ENCODE measurements around the gene ZFYVE9. TPM values are rescaled to one million over a fixed set of nuclear protein-coding genes. Genes with fewer than 3 reads are reported as not detected.

Gene ZFYVE9
- total and polyA plus RNA-seq, 11 donors: 3.6 to 19.2 (median 16.7) TPM

DNA sequence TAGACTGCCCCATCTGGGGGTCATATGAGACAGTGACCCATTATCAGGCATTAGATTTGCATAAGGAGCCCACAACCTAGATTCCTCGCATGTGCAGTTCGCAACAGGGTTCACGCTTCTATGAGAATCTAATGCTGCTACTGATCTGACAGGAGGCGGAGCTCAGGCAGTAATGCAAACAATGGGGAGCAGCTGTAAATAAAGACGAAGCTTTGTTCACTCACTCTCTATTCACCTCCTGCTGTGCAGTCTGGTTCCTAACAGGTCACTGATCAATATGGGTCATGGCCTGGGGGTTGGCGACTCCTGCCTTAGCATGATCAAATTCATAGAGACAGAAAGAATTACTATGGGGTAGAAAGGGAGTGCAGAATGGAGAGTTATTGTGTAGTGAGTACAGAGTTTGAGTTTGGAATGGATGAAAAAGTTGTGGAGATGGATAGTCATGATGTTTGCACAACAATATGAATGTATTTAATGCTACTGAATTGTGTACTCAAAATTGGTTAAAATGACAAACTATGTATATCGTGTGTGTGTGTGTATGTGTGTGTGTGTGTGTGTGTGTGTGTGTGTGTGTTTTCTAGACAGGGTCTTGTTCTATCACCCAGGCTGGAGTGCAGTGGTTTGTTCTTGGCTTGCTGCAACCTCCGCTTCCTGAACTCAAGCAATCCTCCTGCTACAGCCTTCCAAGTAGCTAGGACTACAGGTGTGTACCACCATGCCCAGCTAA lies 43.6 kb upstream of the ZFYVE9 start:
- no peaks in the 10 kb centered on the region for H3K27me3 ChIP-seq
- no peak for TF ChIP-seq POLR2A (IDR thresholded peaks at IDR 0.05)
- TF ChIP-seq, protein P1, sequence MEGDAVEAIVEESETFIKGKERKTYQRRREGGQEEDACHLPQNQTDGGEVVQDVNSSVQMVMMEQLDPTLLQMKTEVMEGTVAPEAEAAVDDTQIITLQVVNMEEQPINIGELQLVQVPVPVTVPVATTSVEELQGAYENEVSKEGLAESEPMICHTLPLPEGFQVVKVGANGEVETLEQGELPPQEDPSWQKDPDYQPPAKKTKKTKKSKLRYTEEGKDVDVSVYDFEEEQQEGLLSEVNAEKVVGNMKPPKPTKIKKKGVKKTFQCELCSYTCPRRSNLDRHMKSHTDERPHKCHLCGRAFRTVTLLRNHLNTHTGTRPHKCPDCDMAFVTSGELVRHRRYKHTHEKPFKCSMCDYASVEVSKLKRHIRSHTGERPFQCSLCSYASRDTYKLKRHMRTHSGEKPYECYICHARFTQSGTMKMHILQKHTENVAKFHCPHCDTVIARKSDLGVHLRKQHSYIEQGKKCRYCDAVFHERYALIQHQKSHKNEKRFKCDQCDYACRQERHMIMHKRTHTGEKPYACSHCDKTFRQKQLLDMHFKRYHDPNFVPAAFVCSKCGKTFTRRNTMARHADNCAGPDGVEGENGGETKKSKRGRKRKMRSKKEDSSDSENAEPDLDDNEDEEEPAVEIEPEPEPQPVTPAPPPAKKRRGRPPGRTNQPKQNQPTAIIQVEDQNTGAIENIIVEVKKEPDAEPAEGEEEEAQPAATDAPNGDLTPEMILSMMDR (IDR thresholded peaks at IDR 0.05): no peak
- 69 to 76% (median 71%) methylated on average over 8 of the region's 8 CpGs for WGBS, 4 donors
- H3K4me1 ChIP-seq: no peaks in the 10 kb centered on the region
- no peaks in the 10 kb centered on the region for H3K9me3 ChIP-seq
- intact Hi-C loops (cut with DNase I): no loop called here
- DNase-seq (no peak), ATAC-seq (no peak)
- no peaks in the 10 kb centered on the region for H3K36me3 ChIP-seq
- H3K27ac ChIP-seq: no peak overlapping the region
- no peak overlapping the region for H3K4me3 ChIP-seq

- no peaks in the 10 kb centered on the region for H3K27me3 ChIP-seq
- DNase-seq: no peak
- no peak overlapping the region for H3K4me3 ChIP-seq
- no peaks in the 10 kb centered on the region for H3K9me3 ChIP-seq
- H3K36me3 ChIP-seq: no peaks in the 10 kb centered on the region
- TF ChIP-seq POLR2A (IDR thresholded peaks at IDR 0.05): no peak
- TF ChIP-seq, protein P1 (IDR thresholded peaks at IDR 0.05): no peak
- no peak for ATAC-seq
- no peak overlapping the region for H3K27ac ChIP-seq
- intact Hi-C loops (cut with DNase I): no loop called here
- H3K4me1 ChIP-seq: no peaks in the 10 kb centered on the region
- 92 to 98% (median 95%) methylated on average over 1 of the region's 1 CpG for WGBS, 4 donors
Observed at GRCh38 chr1:52102336-52103013, 39.4 kb upstream of the ZFYVE9 start.

GRCh38 chr1:52111492-52111891 lies 30.4 kb upstream of the ZFYVE9 start:
- H3K4me3 ChIP-seq: no peak overlapping the region
- H3K27me3 ChIP-seq: no peaks in the 10 kb centered on the region
- no peak for DNase-seq
- no peak overlapping the region for H3K27ac ChIP-seq
- H3K36me3 ChIP-seq: no peaks in the 10 kb centered on the region
- H3K4me1 ChIP-seq: no peaks in the 10 kb centered on the region
- no peaks in the 10 kb centered on the region for H3K9me3 ChIP-seq
- no peak for ATAC-seq
- intact Hi-C loops (cut with DNase I): no loop called here
- TF ChIP-seq POLR2A (IDR thresholded peaks at IDR 0.05): no peak

- TF ChIP-seq, protein P1 (IDR thresholded peaks at IDR 0.05): no peak
- TF ChIP-seq POLR2A (IDR thresholded peaks at IDR 0.05): no peak
- H3K36me3 ChIP-seq: no peaks in the 10 kb centered on the region
- no peak overlapping the region for H3K27ac ChIP-seq
- DNase-seq (no peak), ATAC-seq (no peak)
- intact Hi-C loops (cut with DNase I): no loop called here
- WGBS, 4 donors: 91 to 96% (median 92%) methylated on average over 3 of the region's 3 CpGs
- no peak overlapping the region for H3K4me3 ChIP-seq
- no peaks in the 10 kb centered on the region for H3K4me1 ChIP-seq
- H3K27me3 ChIP-seq: no peaks in the 10 kb centered on the region
- H3K9me3 ChIP-seq: no peaks in the 10 kb centered on the region
Observed at GRCh38 chr1:52112489-52112888, 29.4 kb upstream of the ZFYVE9 start.
